GM18873 (cell line): ENCODE measurements around the gene LSP1.

Source experiments
- ATAC-seq: cut with Tn5 transposase; IDR thresholded peaks from one replicate; pipeline ENCODE4 v1.9.1; 2021; ENCODE audit warnings: mild to moderate bottlenecking, moderate library complexity, moderate number of reproducible peaks; ENCODE audit not compliant: unreplicated experiment, low FRiP score

The LSP1 gene

GRCh38 chr11:1924646-1925372 lies 71.9 kb downstream of the LSP1 start:
- no peak for ATAC-seq

GRCh38 chr11:1925373-1926155 lies 72.7 kb downstream of the LSP1 start:
- no peak for ATAC-seq

GRCh38 chr11:1926156-1927025 lies 73.5 kb downstream of the LSP1 start:
- no peak for ATAC-seq

GRCh38 chr11:1927026-1927847 lies 74.4 kb downstream of the LSP1 start:
- no peak for ATAC-seq

GRCh38 chr11:1927848-1928469 lies 75.1 kb downstream of the LSP1 start:
- no peak for ATAC-seq

- ATAC-seq: no peak
These were observed 75.6 kb downstream of the LSP1 start for GRCh38 chr11:1928470-1928890.

GRCh38 chr11:1928891-1929541 lies 76.1 kb downstream of the LSP1 start:
- ATAC-seq: no peak

- ATAC-seq: no peak
These were observed 77.0 kb downstream of the LSP1 start for GRCh38 chr11:1929621-1930461.

GRCh38 chr11:1930462-1930830 lies 77.6 kb downstream of the LSP1 start:
- no peak for ATAC-seq

- ATAC-seq: no peak
These were observed 78.6 kb downstream of the LSP1 start for GRCh38 chr11:1931341-1932104.

GRCh38 chr11:1932105-1932480 lies 79.2 kb downstream of the LSP1 start:
- ATAC-seq: no peak

- ATAC-seq: no peak
These were observed 79.8 kb downstream of the LSP1 start for GRCh38 chr11:1932681-1933080.

GRCh38 chr11:1933416-1934334 lies 80.8 kb downstream of the LSP1 start:
- ATAC-seq: no peak

- no peak for ATAC-seq
These were observed 81.7 kb downstream of the LSP1 start for GRCh38 chr11:1934335-1935155.

- no peak for ATAC-seq
These were observed 82.5 kb downstream of the LSP1 start for GRCh38 chr11:1935156-1936071.
